ENCODE measurements around the gene CYS1.
"Not testable (repeated sequence)": the region's sequence is repeated elsewhere in the genome, so short reads cannot be mapped to it uniquely, and the experiment has no call there.

DNA sequence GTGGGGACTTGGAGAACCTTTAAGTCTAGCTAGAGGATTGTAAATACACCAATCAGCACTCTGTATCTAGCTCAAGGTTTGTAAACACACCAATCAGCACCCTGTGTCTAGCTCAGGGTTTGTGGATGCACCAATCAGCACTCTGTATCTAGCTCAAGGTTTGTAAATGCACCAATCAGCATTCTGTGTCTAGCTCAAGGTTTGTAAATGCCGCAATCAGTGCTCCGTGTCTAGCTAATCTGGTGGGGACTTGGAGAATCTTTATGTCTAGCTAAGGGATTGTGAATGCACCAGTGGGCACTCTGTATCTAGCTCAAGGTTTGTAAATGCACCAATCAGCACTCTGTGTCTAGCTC, 11.7 kb upstream of the CYS1 start:
- TF ChIP-seq, protein P1, sequence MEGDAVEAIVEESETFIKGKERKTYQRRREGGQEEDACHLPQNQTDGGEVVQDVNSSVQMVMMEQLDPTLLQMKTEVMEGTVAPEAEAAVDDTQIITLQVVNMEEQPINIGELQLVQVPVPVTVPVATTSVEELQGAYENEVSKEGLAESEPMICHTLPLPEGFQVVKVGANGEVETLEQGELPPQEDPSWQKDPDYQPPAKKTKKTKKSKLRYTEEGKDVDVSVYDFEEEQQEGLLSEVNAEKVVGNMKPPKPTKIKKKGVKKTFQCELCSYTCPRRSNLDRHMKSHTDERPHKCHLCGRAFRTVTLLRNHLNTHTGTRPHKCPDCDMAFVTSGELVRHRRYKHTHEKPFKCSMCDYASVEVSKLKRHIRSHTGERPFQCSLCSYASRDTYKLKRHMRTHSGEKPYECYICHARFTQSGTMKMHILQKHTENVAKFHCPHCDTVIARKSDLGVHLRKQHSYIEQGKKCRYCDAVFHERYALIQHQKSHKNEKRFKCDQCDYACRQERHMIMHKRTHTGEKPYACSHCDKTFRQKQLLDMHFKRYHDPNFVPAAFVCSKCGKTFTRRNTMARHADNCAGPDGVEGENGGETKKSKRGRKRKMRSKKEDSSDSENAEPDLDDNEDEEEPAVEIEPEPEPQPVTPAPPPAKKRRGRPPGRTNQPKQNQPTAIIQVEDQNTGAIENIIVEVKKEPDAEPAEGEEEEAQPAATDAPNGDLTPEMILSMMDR (conservative IDR thresholded peaks at IDR 0.05 in 1 of 2, IDR thresholded peaks at IDR 0.05 in 1 of 2; ENCODE audit: extremely low read depth in 1 of 2, insufficient read depth in 1 of 2, low read depth in 1 of 2, low read length in 2 of 2), result not testable (repeated sequence)
- not testable (repeated sequence) for TF ChIP-seq EZH2 (IDR thresholded peaks at IDR 0.05; ENCODE audit: borderline replicate concordance, low read length)
